Lower leg skin (tissue), 3 donors: ENCODE data around the gene NFYC.

ENCODE experiments used
- POLR2A ChIP-seq, 2 donors: fragments of 450-650 bp; IDR thresholded peaks; one replicate each; pipeline ENCODE4 v1.6.1; 2016 to 2017; ENCODE audit warnings: antibody characterized with exemption in 2 of 2, mild to moderate bottlenecking in 1 of 2, moderate library complexity in 1 of 2
- TF ChIP-seq, protein P1 (sequence below), 3 donors: fragments of 450-650 bp; IDR thresholded peaks; one replicate each; pipeline ENCODE4 v1.5.1; 2016; ENCODE audit warnings: antibody characterized with exemption in 3 of 3, mild to moderate bottlenecking in 3 of 3, moderate library complexity in 2 of 3

DNA sequence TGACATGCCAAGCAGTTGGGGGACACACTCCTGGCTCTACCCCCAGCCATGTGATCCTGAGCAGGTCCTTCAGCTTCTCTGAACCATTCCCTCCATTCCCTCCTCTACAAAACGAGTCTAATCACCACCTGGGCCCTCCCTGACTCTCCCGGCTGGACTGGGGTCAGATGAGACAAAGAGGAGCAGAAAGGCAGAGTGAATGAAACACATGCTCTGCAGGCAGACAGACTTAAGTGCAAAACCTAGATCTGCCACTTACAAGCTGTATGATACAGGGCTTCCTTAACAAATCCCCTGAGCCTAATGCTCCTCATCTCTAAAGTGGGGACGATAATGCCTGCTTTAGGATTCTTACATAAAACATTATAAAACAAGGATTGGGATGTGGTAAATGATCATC is 43.3 kb upstream of the NFYC start:
- no peak for TF ChIP-seq POLR2A (IDR thresholded peaks at IDR 0.05)
- TF ChIP-seq, protein P1, sequence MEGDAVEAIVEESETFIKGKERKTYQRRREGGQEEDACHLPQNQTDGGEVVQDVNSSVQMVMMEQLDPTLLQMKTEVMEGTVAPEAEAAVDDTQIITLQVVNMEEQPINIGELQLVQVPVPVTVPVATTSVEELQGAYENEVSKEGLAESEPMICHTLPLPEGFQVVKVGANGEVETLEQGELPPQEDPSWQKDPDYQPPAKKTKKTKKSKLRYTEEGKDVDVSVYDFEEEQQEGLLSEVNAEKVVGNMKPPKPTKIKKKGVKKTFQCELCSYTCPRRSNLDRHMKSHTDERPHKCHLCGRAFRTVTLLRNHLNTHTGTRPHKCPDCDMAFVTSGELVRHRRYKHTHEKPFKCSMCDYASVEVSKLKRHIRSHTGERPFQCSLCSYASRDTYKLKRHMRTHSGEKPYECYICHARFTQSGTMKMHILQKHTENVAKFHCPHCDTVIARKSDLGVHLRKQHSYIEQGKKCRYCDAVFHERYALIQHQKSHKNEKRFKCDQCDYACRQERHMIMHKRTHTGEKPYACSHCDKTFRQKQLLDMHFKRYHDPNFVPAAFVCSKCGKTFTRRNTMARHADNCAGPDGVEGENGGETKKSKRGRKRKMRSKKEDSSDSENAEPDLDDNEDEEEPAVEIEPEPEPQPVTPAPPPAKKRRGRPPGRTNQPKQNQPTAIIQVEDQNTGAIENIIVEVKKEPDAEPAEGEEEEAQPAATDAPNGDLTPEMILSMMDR (IDR thresholded peaks at IDR 0.05), result no peak
